NCI-H1930 (cell line): Measurements from ENCODE around the gene MROH8.

ENCODE experiments used
- DNase-seq, 2 experiments: peaks; one replicate each; lab custom pipeline; 2025; lab: John Stamatoyannopoulos, UW

The MROH8 gene

GRCh38 chr20:37178839-37179682 lies at the start of gene MROH8, which contains the start of gene RPN2:
Gene MROH8, minus strand, starts transcription at chr20:37179548.
Gene RPN2, plus strand, starts transcription at chr20:37179330. Its CDS starts 27 bp downstream, at chr20:37179357.
- peak; percentile 97 to 98 for DNase-seq

GRCh38 chr20:37228656-37229055 lies 49.3 kb upstream of the MROH8 start:
- no peak for DNase-seq

- DNase-seq = no peak
These were observed 48.7 kb upstream of the MROH8 start for GRCh38 chr20:37228082-37228481.

GRCh38 chr20:37226889-37227288 lies 47.5 kb upstream of the MROH8 start:
- DNase-seq = no peak

- DNase-seq = no peak
These were observed 45.8 kb upstream of the MROH8 start for GRCh38 chr20:37225146-37225545.

GRCh38 chr20:37223053-37223452 lies 43.7 kb upstream of the MROH8 start:
- DNase-seq = no peak

- DNase-seq = no peak
These were observed 42.7 kb upstream of the MROH8 start for GRCh38 chr20:37222086-37222485.

GRCh38 chr20:37220731-37221130 lies 41.4 kb upstream of the MROH8 start:
- DNase-seq = peak in 1 of 2 experiments; percentile 59

- DNase-seq = peak; percentile 94 to 98
These were observed 40.7 kb upstream of the MROH8 start for GRCh38 chr20:37219751-37220668.

GRCh38 chr20:37218976-37219375 lies 39.6 kb upstream of the MROH8 start:
- no peak for DNase-seq

- no peak for DNase-seq
These were observed 39.1 kb upstream of the MROH8 start for GRCh38 chr20:37218441-37218840.

GRCh38 chr20:37209661-37210314 lies 30.4 kb upstream of the MROH8 start:
- no peak for DNase-seq

- DNase-seq = no peak
These were observed 29.8 kb upstream of the MROH8 start for GRCh38 chr20:37209193-37209592.

- DNase-seq = no peak
These were observed 27.8 kb upstream of the MROH8 start for GRCh38 chr20:37207171-37207570.

- DNase-seq = peak; percentile 84 to 86
These were observed 26.4 kb upstream of the MROH8 start for GRCh38 chr20:37205794-37206193.

- DNase-seq = no peak
These were observed 25.8 kb upstream of the MROH8 start for GRCh38 chr20:37205130-37205529.

- DNase-seq = no peak
These were observed 24.7 kb upstream of the MROH8 start for GRCh38 chr20:37204056-37204455.

- peak in 1 of 2 experiments; percentile 53 for DNase-seq
These were observed 23.1 kb upstream of the MROH8 start for GRCh38 chr20:37202267-37202943.

GRCh38 chr20:37201827-37202162 lies 22.4 kb upstream of the MROH8 start:
- DNase-seq = no peak

GRCh38 chr20:37200926-37201826 lies 21.8 kb upstream of the MROH8 start:
- no peak for DNase-seq

GRCh38 chr20:37200376-37200775 lies 21.0 kb upstream of the MROH8 start:
- DNase-seq = no peak
